Mesendoderm (in vitro differentiated cells): ENCODE results near the gene SLC46A1.
A peak's percentile ranks its signal among the peaks of the same experiment; 100 is the strongest.

ENCODE experiments used
- DNase-seq: peaks from one replicate; pipeline ENCODE4 v3.0.0; 2013
- H2AK5ac ChIP-seq: 2 replicates; pipeline ENCODE4 v1.6.1; 2013; ENCODE audit warnings: low read length, inconsistent platforms
- H2BK120ac ChIP-seq: 2 replicates; pipeline ENCODE4 v1.6.1; 2013; ENCODE audit warnings: low read depth, mild to moderate bottlenecking, low read length, moderate library complexity, mixed read lengths
- H2BK15ac ChIP-seq: replicated peaks from 2 replicates; pipeline ENCODE4 v1.6.1; 2013; ENCODE audit warnings: low read depth, mild to moderate bottlenecking, moderate library complexity
- H2BK5ac ChIP-seq: 2 replicates; pipeline ENCODE4 v1.6.1; 2013; ENCODE audit warnings: low read length, inconsistent platforms
- H3K18ac ChIP-seq: 2 replicates; pipeline ENCODE4 v1.6.1; 2013; ENCODE audit warnings: mild to moderate bottlenecking, low read length, mixed read lengths
- H3K23ac ChIP-seq: one replicate; pipeline ENCODE4 v1.6.1; 2013; ENCODE audit warnings: low read length
- H3K27ac ChIP-seq: 2 replicates; pipeline ENCODE4 v1.5.1; 2013; ENCODE audit warnings: low read depth, mild to moderate bottlenecking, inconsistent platforms, low read length, moderate library complexity
- H3K27me3 ChIP-seq: 2 replicates; pipeline ENCODE4 v1.6.1; 2013; ENCODE audit warnings: low read length, control low read depth, mild to moderate bottlenecking, inconsistent platforms; ENCODE audit not compliant: insufficient read depth, poor library complexity
- H3K36me3 ChIP-seq: 2 replicates; pipeline ENCODE4 v1.6.1; 2013; ENCODE audit warnings: low read length, inconsistent platforms; ENCODE audit not compliant: control insufficient read depth, insufficient read depth
- H3K4ac ChIP-seq: one replicate; pipeline ENCODE4 v1.6.1; 2013; ENCODE audit warnings: low read depth, mild to moderate bottlenecking, low read length, moderate library complexity
- H3K4me1 ChIP-seq: 2 replicates; pipeline ENCODE4 v1.6.1; 2013; ENCODE audit warnings: low read depth, low read length, inconsistent platforms; ENCODE audit not compliant: control insufficient read depth
- H3K4me2 ChIP-seq: 2 replicates; pipeline ENCODE4 v1.6.1; 2013; ENCODE audit warnings: low read length
- H3K4me3 ChIP-seq: 2 replicates; pipeline ENCODE4 v1.5.1; 2013; ENCODE audit warnings: mild to moderate bottlenecking, low read length
- H3K56ac ChIP-seq: one replicate; pipeline ENCODE4 v1.6.1; 2013; ENCODE audit warnings: low read length
- H3K79me1 ChIP-seq: 2 replicates; pipeline ENCODE4 v1.6.1; 2013; ENCODE audit warnings: low read length, inconsistent platforms
- H3K79me2 ChIP-seq: 2 replicates; pipeline ENCODE4 v1.6.1; 2013; ENCODE audit warnings: mild to moderate bottlenecking, low read length; ENCODE audit not compliant: control insufficient read depth, insufficient read depth
- H3K9ac ChIP-seq: 2 replicates; pipeline ENCODE4 v1.6.1; 2013; ENCODE audit warnings: low read length, inconsistent platforms
- H4K5ac ChIP-seq: one replicate; pipeline ENCODE4 v1.6.1; 2013; ENCODE audit warnings: low read length
- H4K8ac ChIP-seq: one replicate; pipeline ENCODE4 v1.6.1; 2013; ENCODE audit warnings: low read depth, mild to moderate bottlenecking, control low read depth, low read length, moderate library complexity
- WGBS: extraction: QIAGEN DNeasy Blood & Tissue Kit; methylation state at CpG from one replicate; pipeline ENCODE4 v1.1.7; 2013; ENCODE audit warnings: low lambda C conversion rate, missing lambda C conversion rate; ENCODE audit not compliant: insufficient coverage; ENCODE audit errors: extremely low coverage; 5-methylcytosine and 5-hydroxymethylcytosine counted together

Gene SLC46A1

DNA sequence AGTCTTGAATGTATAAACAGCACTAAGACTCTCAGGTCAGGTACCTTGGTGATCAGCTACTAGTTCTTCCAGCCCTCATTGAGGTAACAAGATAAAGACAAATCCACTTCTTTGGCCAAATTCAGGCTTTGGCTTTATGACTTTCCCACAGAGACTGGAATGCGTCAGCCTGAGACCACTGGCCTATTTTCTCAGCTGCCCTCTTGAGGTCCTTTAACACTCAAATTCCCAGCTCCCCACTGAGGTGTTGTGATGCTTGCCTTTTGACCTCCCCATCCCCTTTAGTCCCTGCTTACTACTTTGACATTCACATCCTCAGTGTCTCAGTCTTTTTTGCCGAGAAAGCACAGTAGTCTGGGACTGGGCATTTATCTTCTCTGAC lies 59.8 kb downstream of the SLC46A1 start:
- Histone ChIP-seq H2BK120ac (no peak overlapping the region), H2BK5ac (no peak overlapping the region), H2BK15ac (no peak overlapping the region), H3K56ac (no peak overlapping the region), H3K4ac (no peak overlapping the region), H3K9ac (no peak overlapping the region), H3K36me3 (peaks cover 26% of the 10 kb centered on the region), H3K4me1 (no peaks in the 10 kb centered on the region), H4K5ac (no peak overlapping the region), H3K4me2 (no peak overlapping the region), H3K79me2 (no peaks in the 10 kb centered on the region), H3K27me3 (no peaks in the 10 kb centered on the region), H3K79me1 (peaks cover 1% of the 10 kb centered on the region), H2AK5ac (no peak overlapping the region), H3K4me3 (no peak overlapping the region), H4K8ac (no peak overlapping the region), H3K18ac (no peak overlapping the region), H3K23ac (no peak overlapping the region), H3K27ac (no peak overlapping the region)
- no CpG with 5 or more reads among the region's 2 CpGs for WGBS
- DNase-seq: peak; percentile 32

DNA sequence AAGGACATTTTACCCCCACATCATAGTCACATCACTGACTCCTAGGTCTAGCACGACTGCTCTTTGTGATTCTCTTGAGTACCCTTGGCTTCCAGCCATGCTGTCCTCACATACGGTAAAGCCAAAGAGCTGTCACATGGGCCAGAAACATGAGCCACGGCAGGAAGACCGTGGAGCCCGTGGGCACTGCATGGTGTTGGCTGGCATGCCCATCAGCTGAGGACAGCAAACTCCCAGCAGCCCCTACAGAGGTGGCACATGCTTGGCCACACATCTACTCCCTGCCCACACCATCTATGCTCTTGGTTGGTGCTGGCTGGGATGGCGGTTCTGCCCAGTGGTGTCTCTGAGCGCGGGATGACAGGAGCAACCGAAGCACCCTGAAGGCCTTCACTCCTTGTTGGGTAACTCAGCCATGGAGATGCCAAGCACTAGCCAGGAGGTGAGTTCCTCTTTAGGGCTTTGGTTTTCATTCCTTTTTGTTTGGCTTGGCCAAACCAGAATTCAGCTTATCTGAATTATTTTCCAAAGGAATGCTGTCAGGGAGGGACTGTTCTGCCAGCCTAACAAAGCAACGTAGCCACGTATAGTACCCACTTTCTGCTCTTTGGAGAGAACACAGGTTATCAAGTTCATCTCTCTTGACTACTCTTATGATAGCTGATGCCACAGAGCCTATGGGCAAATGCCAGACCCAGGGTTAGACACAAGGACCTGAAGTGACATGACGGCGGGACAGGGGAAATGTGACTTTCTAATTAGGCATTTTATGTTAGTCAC lies 60.4 kb downstream of the SLC46A1 start:
- Histone ChIP-seq H3K79me1 (peaks cover 1% of the 10 kb centered on the region), H2AK5ac (no peak overlapping the region), H3K4ac (no peak overlapping the region), H3K9ac (no peak overlapping the region), H4K5ac (no peak overlapping the region), H3K23ac (peak overlapping the region; percentile 9), H3K4me2 (no peak overlapping the region), H2BK5ac (no peak overlapping the region), H3K36me3 (peaks cover 21% of the 10 kb centered on the region), H3K4me1 (no peaks in the 10 kb centered on the region), H4K8ac (no peak overlapping the region), H3K4me3 (no peak overlapping the region), H3K27me3 (no peaks in the 10 kb centered on the region), H2BK120ac (no peak overlapping the region), H3K79me2 (no peaks in the 10 kb centered on the region), H3K18ac (no peak overlapping the region), H2BK15ac (no peak overlapping the region), H3K56ac (no peak overlapping the region), H3K27ac (no peak overlapping the region)
- no peak for DNase-seq
- WGBS: no CpG with 5 or more reads among the region's 13 CpGs
